GM19023 (cell line): Measurements from ENCODE around the gene FAM210B.
A peak's percentile ranks its signal among the peaks of the same experiment; 100 is the strongest.
"Not testable (repeated sequence)": the region's sequence is repeated elsewhere in the genome, so short reads cannot be mapped to it uniquely, and the experiment has no call there.

Experiments
- ATAC-seq: cut with Tn5 transposase; IDR thresholded peaks from one replicate; pipeline ENCODE4 v1.9.1; 2021; ENCODE audit warnings: mild to moderate bottlenecking, moderate library complexity; ENCODE audit not compliant: unreplicated experiment

FAM210B gene

GRCh38 chr20:56391596-56392131 is 32.9 kb downstream of the FAM210B start:
- ATAC-seq: peak; percentile 36

GRCh38 chr20:56392132-56392880 is 33.5 kb downstream of the FAM210B start, which contains the start of the genes AURKA and CSTF1:
Gene AURKA (minus strand): TSS chr20:56392215. CDS start chr20:56388197, 4,018 bp downstream.
Gene CSTF1 (plus strand): TSS chr20:56392645. CDS start chr20:56395553, 2,908 bp downstream.
- peak; percentile 98 for ATAC-seq

- no peak for ATAC-seq
Measured at GRCh38 chr20:56392881-56393482, 34.2 kb downstream of the FAM210B start.

GRCh38 chr20:56393653-56394052 is 34.9 kb downstream of the FAM210B start:
- no peak for ATAC-seq

GRCh38 chr20:56395166-56395565 is 36.4 kb downstream of the FAM210B start:
- no peak for ATAC-seq

GRCh38 chr20:56400001-56400640 is 41.3 kb downstream of the FAM210B start:
- ATAC-seq: no peak

GRCh38 chr20:56403465-56403864 is 44.7 kb downstream of the FAM210B start:
- no peak for ATAC-seq

GRCh38 chr20:56405356-56405755 is 46.6 kb downstream of the FAM210B start:
- ATAC-seq: not testable (repeated sequence)

GRCh38 chr20:56406910-56407309 is 48.1 kb downstream of the FAM210B start:
- ATAC-seq: no peak

- ATAC-seq: no peak
Measured at GRCh38 chr20:56409521-56409920, 50.7 kb downstream of the FAM210B start.

GRCh38 chr20:56409956-56410355 is 51.2 kb downstream of the FAM210B start:
- ATAC-seq: no peak

GRCh38 chr20:56411287-56411686 is 52.5 kb downstream of the FAM210B start:
- not testable (repeated sequence) for ATAC-seq

- ATAC-seq: no peak
Measured at GRCh38 chr20:56411759-56412472, 53.1 kb downstream of the FAM210B start, which contains the start of gene CASS4. Gene CASS4 (plus strand): TSS chr20:56412260. CDS start chr20:56412459, 199 bp downstream.

- no peak for ATAC-seq
Measured at GRCh38 chr20:56412473-56412790, 53.7 kb downstream of the FAM210B start.

- no peak for ATAC-seq
Measured at GRCh38 chr20:56412949-56413348, 54.2 kb downstream of the FAM210B start.

GRCh38 chr20:56414842-56415765 is 56.3 kb downstream of the FAM210B start:
- no peak for ATAC-seq

- no peak for ATAC-seq
Measured at GRCh38 chr20:56417402-56417801, 58.6 kb downstream of the FAM210B start.

- no peak for ATAC-seq
Measured at GRCh38 chr20:56417911-56418310, 59.1 kb downstream of the FAM210B start.
